ENCODE data around the gene CD2AP. TPM values are rescaled to one million over a fixed set of nuclear protein-coding genes. Genes with fewer than 3 reads are reported as not detected.

The CD2AP gene
- polyA plus RNA-seq, 1 experiment = 2.2 TPM

DNA sequence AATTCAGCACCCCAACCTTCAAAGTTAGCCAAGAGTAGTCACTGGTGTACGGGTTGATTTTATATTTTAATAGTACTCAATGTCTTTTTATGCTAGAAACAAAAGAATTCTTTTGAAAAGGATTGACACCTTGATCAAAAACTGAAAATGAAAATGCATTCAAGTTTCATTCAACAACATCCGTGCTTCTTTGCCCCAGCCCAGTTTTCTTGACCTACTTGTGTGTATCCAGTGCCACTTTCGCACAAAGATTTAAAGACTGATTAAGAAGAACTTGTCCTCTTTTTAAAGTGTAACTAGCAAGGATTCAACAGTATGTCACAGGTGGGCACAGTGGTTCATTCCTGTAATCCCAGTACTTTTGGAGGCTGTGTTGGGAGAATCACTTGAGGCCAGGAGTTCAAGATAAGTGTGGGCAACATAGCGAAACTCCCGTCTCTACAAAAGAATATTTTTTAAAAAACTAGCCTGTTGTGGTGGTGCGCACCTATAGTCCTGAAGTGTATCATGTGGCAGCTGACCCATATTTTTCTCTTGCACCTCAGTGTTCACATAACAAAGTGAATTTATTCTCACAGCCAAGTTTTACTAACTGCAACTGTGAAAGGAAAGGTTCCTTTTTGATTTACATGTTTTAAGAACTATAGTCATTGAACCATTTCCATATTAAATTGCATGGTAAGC lies 22.7 kb upstream of the CD2AP start:
- no peak for DNase-seq (ENCODE audit: low read depth)
- Histone ChIP-seq H3K36me3 (ENCODE audit: control insufficient read depth, insufficient read depth, low read length) (no peaks in the 10 kb centered on the region), H3K4me3 (ENCODE audit: low read depth, low read length) (no peak overlapping the region), H3K27me3 (ENCODE audit: control insufficient read depth, insufficient read depth, low read length) (no peaks in the 10 kb centered on the region; the same call in 1 of the 2 replicates)
- ChIA-PET CTCF (no interaction called here), POLR2A (no interaction called here)
- TF ChIP-seq, protein P1, sequence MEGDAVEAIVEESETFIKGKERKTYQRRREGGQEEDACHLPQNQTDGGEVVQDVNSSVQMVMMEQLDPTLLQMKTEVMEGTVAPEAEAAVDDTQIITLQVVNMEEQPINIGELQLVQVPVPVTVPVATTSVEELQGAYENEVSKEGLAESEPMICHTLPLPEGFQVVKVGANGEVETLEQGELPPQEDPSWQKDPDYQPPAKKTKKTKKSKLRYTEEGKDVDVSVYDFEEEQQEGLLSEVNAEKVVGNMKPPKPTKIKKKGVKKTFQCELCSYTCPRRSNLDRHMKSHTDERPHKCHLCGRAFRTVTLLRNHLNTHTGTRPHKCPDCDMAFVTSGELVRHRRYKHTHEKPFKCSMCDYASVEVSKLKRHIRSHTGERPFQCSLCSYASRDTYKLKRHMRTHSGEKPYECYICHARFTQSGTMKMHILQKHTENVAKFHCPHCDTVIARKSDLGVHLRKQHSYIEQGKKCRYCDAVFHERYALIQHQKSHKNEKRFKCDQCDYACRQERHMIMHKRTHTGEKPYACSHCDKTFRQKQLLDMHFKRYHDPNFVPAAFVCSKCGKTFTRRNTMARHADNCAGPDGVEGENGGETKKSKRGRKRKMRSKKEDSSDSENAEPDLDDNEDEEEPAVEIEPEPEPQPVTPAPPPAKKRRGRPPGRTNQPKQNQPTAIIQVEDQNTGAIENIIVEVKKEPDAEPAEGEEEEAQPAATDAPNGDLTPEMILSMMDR (IDR thresholded peaks at IDR 0.05; ENCODE audit: insufficient read depth, low read depth, low read length) = no peak

DNA sequence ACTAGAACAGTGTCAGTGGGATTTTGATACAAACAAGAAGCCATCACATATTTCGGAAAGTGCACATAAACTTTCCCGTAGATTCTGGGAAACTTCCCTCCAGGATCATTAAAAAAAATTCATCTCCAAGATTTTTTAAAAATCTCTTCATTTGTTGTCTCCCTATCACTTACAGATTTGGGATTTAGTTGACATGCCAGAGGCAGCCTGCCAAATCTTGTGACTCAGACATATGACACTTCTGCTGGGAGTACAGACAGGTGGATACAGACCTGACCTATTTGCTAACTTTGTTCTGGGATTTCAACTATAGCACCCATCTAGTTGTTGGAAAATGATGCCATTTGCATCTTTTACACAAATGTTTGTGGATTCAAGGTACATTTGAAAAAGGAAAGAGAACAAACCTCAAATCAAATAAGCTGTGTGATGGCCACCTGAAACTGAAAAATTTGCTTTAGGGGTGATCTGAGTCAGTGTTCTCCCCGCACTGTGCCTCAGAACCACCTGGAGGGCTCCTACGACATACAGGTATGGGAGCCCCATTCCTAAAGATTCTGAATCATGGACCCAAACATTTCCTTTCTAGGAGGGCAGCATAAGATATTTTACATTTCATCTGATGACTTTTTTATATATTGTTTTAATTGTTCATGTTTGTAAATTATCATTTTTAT lies 21.9 kb upstream of the CD2AP start:
- TF ChIP-seq, protein P1 (IDR thresholded peaks at IDR 0.05; ENCODE audit: insufficient read depth, low read depth, low read length) = no peak
- Histone ChIP-seq H3K4me3 (ENCODE audit: low read depth, low read length) (no peak overlapping the region), H3K36me3 (ENCODE audit: control insufficient read depth, insufficient read depth, low read length) (no peaks in the 10 kb centered on the region), H3K27me3 (ENCODE audit: control insufficient read depth, insufficient read depth, low read length) (no peaks in the 10 kb centered on the region; the same call in 1 of the 2 replicates)
- CTCF ChIA-PET = interaction anchor here (1.0 kb wide), 1 partner anchor 37 kb away, joined by 3 read pairs; no protein-coding TSS in a partner anchor
- no peak for DNase-seq (ENCODE audit: low read depth)
- POLR2A ChIA-PET = no interaction called here

DNA sequence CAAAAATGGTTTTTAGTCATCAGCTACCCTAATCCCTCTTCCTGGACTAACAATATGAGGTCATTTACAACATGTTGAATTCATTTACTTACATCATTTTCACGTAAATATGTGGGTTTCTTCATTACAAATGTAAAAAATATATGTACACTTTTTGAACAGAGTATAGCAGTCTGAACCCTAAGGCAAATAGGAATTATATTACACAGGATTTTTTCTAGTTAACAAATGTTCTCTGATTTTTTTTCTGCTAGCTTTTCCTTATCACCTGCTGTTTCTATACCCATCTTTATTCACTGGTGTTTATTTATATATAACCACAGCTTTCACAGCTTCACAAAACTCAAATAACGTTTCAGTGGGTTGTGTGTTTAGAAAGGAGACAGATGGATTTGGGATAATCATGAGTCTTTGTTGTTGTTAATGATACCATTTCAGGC lies 21.0 kb upstream of the CD2AP start:
- H3K4me3 ChIP-seq (ENCODE audit: low read depth, low read length) = no peak overlapping the region
- ChIA-PET CTCF (interaction anchor here (0.5 kb wide), 1 partner anchor 56 kb away, joined by 5 read pairs; no protein-coding TSS in a partner anchor), POLR2A (no interaction called here)
- H3K27me3 ChIP-seq (ENCODE audit: control insufficient read depth, insufficient read depth, low read length) = no peaks in the 10 kb centered on the region; the same call in 1 of the 2 replicates
- TF ChIP-seq, protein P1 (IDR thresholded peaks at IDR 0.05; ENCODE audit: insufficient read depth, low read depth, low read length) = no peak
- no peaks in the 10 kb centered on the region for H3K36me3 ChIP-seq (ENCODE audit: control insufficient read depth, insufficient read depth, low read length)
- no peak for DNase-seq (ENCODE audit: low read depth)

- POLR2A ChIA-PET = no interaction called here
- Histone ChIP-seq H3K4me3 (ENCODE audit: low read depth, low read length) (no peak overlapping the region), H3K36me3 (ENCODE audit: control insufficient read depth, insufficient read depth, low read length) (no peaks in the 10 kb centered on the region), H3K27me3 (ENCODE audit: control insufficient read depth, insufficient read depth, low read length) (no peaks in the 10 kb centered on the region; the same call in 1 of the 2 replicates)
- TF ChIP-seq, protein P1 (IDR thresholded peaks at IDR 0.05; ENCODE audit: insufficient read depth, low read depth, low read length) = no peak
- CTCF ChIA-PET = no interaction called here
- DNase-seq (ENCODE audit: low read depth) = no peak
These were observed 20.2 kb upstream of the CD2AP start for GRCh38 chr6:47457370-47457769.

DNA sequence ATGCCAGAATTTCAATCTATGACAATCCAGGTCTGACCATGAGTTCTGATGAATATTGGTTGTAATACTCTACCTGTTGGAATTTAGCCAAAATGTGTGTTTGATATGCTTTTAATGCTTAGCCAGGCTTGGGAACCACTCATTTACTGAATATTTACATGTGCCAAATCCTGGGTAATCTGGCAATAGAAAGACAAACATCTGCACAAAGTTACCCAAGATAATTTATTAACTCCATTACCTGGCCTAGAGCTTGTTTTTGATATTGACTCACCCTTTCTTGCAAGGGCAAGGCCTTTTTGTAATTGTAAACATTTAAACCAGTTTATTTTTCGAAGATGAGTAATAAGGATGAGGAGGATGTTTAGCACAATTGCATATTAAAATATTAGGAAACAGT lies 13.5 kb upstream of the CD2AP start:
- ChIA-PET CTCF (no interaction called here), POLR2A (no interaction called here)
- DNase-seq (ENCODE audit: low read depth) = no peak
- H3K4me3 ChIP-seq (ENCODE audit: low read depth, low read length) = no peak overlapping the region
- no peaks in the 10 kb centered on the region; the same call in 1 of the 2 replicates for H3K27me3 ChIP-seq (ENCODE audit: control insufficient read depth, insufficient read depth, low read length)
- no peaks in the 10 kb centered on the region for H3K36me3 ChIP-seq (ENCODE audit: control insufficient read depth, insufficient read depth, low read length)
- TF ChIP-seq, protein P1 (IDR thresholded peaks at IDR 0.05; ENCODE audit: insufficient read depth, low read depth, low read length) = no peak

All from BJ (cell line).